Ishikawa (cell line): ENCODE measurements around the gene SAMD1.

Experiments
- CEBPB ChIP-seq: IDR thresholded peaks from 2 replicates; pipeline ENCODE4 v1.6.1; 2012
- EGR1 ChIP-seq: IDR thresholded peaks from 2 replicates; pipeline ENCODE4 v1.6.1; 2012
- EP300 ChIP-seq: IDR thresholded peaks from 2 replicates; pipeline ENCODE4 v1.6.1; 2012; ENCODE audit warnings: borderline replicate concordance
- FOXM1 ChIP-seq: IDR thresholded peaks from 2 replicates; pipeline ENCODE4 v1.6.1; 2012; ENCODE audit warnings: low read depth, borderline replicate concordance
- MAX ChIP-seq: IDR thresholded peaks from 2 replicates; pipeline ENCODE4 v1.6.1; 2012
- NFIC ChIP-seq: IDR thresholded peaks from 2 replicates; pipeline ENCODE4 v1.6.1; 2012
- TCF12 ChIP-seq: IDR thresholded peaks from 2 replicates; pipeline ENCODE4 v1.6.1; 2012; ENCODE audit warnings: low read depth
- TEAD4 ChIP-seq: IDR thresholded peaks from 2 replicates; pipeline ENCODE4 v1.6.1; 2012
- ZBTB7A ChIP-seq: IDR thresholded peaks from 2 replicates; pipeline ENCODE4 v1.6.1; 2012; ENCODE audit warnings: low read depth
- TF ChIP-seq, protein P1 (sequence below): IDR thresholded peaks from 2 replicates; pipeline ENCODE4 v1.6.1; 2012; ENCODE audit warnings: low read depth, mild to moderate bottlenecking

DNA sequence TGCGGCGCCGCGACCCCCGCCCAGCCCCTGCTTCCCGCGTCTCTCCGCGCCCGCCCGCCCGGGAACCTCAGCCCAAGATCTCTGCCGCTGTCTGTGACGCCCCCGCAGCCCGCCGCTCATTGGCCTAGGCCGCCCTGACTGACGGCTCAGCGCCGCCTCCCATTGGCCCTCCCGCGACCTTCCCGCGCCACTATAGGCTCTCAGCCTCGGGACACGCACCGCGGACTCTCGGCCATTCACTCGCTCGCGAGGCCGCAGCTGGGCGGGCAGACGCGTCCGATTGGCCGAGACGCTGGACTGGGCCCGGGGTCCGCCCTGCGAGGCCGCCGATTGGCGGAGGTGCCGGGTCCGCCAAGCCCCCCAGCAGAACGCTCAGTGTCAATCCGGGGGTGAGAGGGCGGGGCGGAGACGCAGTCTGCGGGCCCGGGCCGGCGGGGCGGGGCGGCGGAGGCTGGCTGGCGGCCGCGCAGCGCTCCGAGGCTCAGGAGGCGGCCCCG lies 27.2 kb upstream of the SAMD1 start, which contains the start of gene PRKACA:
- TF ChIP-seq, protein P1, sequence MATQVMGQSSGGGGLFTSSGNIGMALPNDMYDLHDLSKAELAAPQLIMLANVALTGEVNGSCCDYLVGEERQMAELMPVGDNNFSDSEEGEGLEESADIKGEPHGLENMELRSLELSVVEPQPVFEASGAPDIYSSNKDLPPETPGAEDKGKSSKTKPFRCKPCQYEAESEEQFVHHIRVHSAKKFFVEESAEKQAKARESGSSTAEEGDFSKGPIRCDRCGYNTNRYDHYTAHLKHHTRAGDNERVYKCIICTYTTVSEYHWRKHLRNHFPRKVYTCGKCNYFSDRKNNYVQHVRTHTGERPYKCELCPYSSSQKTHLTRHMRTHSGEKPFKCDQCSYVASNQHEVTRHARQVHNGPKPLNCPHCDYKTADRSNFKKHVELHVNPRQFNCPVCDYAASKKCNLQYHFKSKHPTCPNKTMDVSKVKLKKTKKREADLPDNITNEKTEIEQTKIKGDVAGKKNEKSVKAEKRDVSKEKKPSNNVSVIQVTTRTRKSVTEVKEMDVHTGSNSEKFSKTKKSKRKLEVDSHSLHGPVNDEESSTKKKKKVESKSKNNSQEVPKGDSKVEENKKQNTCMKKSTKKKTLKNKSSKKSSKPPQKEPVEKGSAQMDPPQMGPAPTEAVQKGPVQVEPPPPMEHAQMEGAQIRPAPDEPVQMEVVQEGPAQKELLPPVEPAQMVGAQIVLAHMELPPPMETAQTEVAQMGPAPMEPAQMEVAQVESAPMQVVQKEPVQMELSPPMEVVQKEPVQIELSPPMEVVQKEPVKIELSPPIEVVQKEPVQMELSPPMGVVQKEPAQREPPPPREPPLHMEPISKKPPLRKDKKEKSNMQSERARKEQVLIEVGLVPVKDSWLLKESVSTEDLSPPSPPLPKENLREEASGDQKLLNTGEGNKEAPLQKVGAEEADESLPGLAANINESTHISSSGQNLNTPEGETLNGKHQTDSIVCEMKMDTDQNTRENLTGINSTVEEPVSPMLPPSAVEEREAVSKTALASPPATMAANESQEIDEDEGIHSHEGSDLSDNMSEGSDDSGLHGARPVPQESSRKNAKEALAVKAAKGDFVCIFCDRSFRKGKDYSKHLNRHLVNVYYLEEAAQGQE, result no peak
- TF ChIP-seq TCF12 (no peak), EP300 (no peak; the same call in 1 of the 2 replicates), MAX (no peak), ZBTB7A (no peak), TEAD4 (no peak), NFIC (no peak; the same call in 1 of the 2 replicates), EGR1 (peak; percentile 99), CEBPB (no peak), FOXM1 (no peak)
